GM12878 (cell line): ENCODE results near the gene IZUMO1. TPM values are rescaled to one million over a fixed set of nuclear protein-coding genes. Genes with fewer than 3 reads are reported as not detected.

ENCODE experiments used
- ATAC-seq: fragments of 200-7000 bp; cut with Tn5 transposase; 3 replicates; pipeline ENCODE4 v1.9.1; 2020; ENCODE audit warnings: mild to moderate bottlenecking, moderate library complexity
- BruUV-seq: library from RNA; stranded (reverse); fragments of 400-500 nt; replicated peaks from 2 replicates; lab custom pipeline; 2021; lab: Mats Ljungman, UMichigan
- CTCF ChIA-PET: fragments of 300-600 bp; sonication (Branson Sonifier 250); formaldehyde crosslinking; extraction: SDS; loops from one replicate; lab custom pipeline; 2021; ENCODE audit warnings: inconsistent platforms; lab: Yijun Ruan, JAX
- POLR2A ChIA-PET: fragments of 350-600 bp; formaldehyde crosslinking; extraction: SDS; loops from one replicate; lab custom pipeline; 2021; ENCODE audit warnings: inconsistent platforms; lab: Charles Lee
- RAD21 ChIA-PET: fragments of 300-600 bp; sonication (Branson Sonifier 250); formaldehyde crosslinking; loops from one replicate; lab custom pipeline; 2023; ENCODE audit warnings: antibody characterized with exemption; ENCODE audit not compliant: unreplicated experiment; lab: Charles Lee
- SMC1A ChIA-PET: fragments of 300-600 bp; sonication (Branson Sonifier 250); formaldehyde crosslinking; loops from one replicate; lab custom pipeline; 2023; ENCODE audit not compliant: unreplicated experiment, uncharacterized antibody; lab: Charles Lee
- DNase-seq: peaks from one replicate; pipeline ENCODE4 v3.0.0-alpha.2; 2011; ENCODE audit warnings: low read depth, low spot score
- FAIRE-seq: peaks from 3 replicates; lab custom pipeline; 2011; peaks lifted over from hg19 to GRCh38; lab: Jason Lieb, UNC
- H2AFZ ChIP-seq: 2 replicates; pipeline ENCODE4 v1.6.0; 2011; ENCODE audit warnings: low read depth, low read length, control low read depth; ENCODE audit not compliant: control insufficient read depth
- H3K27ac ChIP-seq: 2 replicates; pipeline ENCODE4 v1.5.1; 2011; ENCODE audit warnings: control low read depth; ENCODE audit not compliant: control insufficient read depth, insufficient read depth
- H3K27me3 ChIP-seq, 2 experiments: replicated peaks in 1 of 2; 2 replicates each; pipeline versions ENCODE4 v1.6.0 to v1.6.1; 2011; ENCODE audit warnings: low read length in 1 of 2; ENCODE audit not compliant: control insufficient read depth in 2 of 2, insufficient read depth in 2 of 2
- H3K36me3 ChIP-seq, 2 experiments: 2 replicates each; pipeline ENCODE4 v1.5.1; 2011; ENCODE audit warnings: low read length in 1 of 2; ENCODE audit not compliant: control insufficient read depth in 2 of 2, insufficient read depth in 2 of 2
- H3K4me1 ChIP-seq: 2 replicates; pipeline ENCODE4 v1.6.1; 2011; ENCODE audit warnings: mild to moderate bottlenecking, low read length, moderate library complexity, mixed read lengths; ENCODE audit not compliant: control insufficient read depth, insufficient read depth
- H3K4me2 ChIP-seq: 2 replicates; pipeline ENCODE4 v1.6.0; 2011; ENCODE audit warnings: control low read depth; ENCODE audit not compliant: control insufficient read depth, insufficient read depth
- H3K4me3 ChIP-seq: fragments of 200-600 bp; sonication (generic); 2 replicates; pipeline ENCODE4 v1.5.1; 2016
- H3K79me2 ChIP-seq: 2 replicates; pipeline ENCODE4 v1.6.0; 2011; ENCODE audit warnings: low read length; ENCODE audit not compliant: control insufficient read depth, insufficient read depth
- H3K9ac ChIP-seq: 2 replicates; pipeline ENCODE4 v1.8.0; 2011; ENCODE audit warnings: low read length, control low read depth, mixed read lengths; ENCODE audit not compliant: control insufficient read depth, insufficient read depth
- H3K9me3 ChIP-seq: replicated peaks from 3 replicates; pipeline ENCODE4 v1.5.1; 2011; ENCODE audit warnings: mild to moderate bottlenecking, low read length; ENCODE audit not compliant: control insufficient read depth, insufficient read depth
- H4K20me1 ChIP-seq: 2 replicates; pipeline ENCODE4 v1.6.0; 2011; ENCODE audit not compliant: control insufficient read depth, insufficient read depth
- CHD2 ChIP-seq: IDR thresholded peaks from 2 replicates; pipeline ENCODE4 v1.6.1; 2011; ENCODE audit warnings: low read depth, low read length, improper control_type of control experiment, borderline replicate concordance
- CREM ChIP-seq: IDR thresholded peaks from 2 replicates; pipeline ENCODE4 v1.6.1; 2014; ENCODE audit warnings: antibody characterized with exemption, low read depth
- ETV6 ChIP-seq, 2 experiments: fragments of 450-650 bp in 1 of 2; IDR thresholded peaks in 1 of 2; conservative IDR thresholded peaks in 1 of 2; 2 replicates each; pipeline ENCODE4 v1.6.1; 2014; ENCODE audit warnings: antibody characterized with exemption in 1 of 2, borderline replicate concordance in 1 of 2, low read depth in 1 of 2, mild to moderate bottlenecking in 1 of 2, moderate library complexity in 1 of 2
- EZH2 ChIP-seq: IDR thresholded peaks from 2 replicates; pipeline ENCODE4 v1.6.1; 2012; ENCODE audit warnings: low read depth, mild to moderate bottlenecking, control low read depth, inconsistent platforms, low read length, borderline replicate concordance; ENCODE audit not compliant: control insufficient read depth
- HCFC1 ChIP-seq: fragments of 150-350 bp; IDR thresholded peaks from 2 replicates; pipeline ENCODE4 v1.6.1; 2014; ENCODE audit warnings: low read length
- MTA2 ChIP-seq: fragments of 450-650 bp; IDR thresholded peaks from 2 replicates; pipeline ENCODE4 v1.6.1; 2016; ENCODE audit warnings: low read depth, mild to moderate bottlenecking, moderate library complexity
- NR2C2 ChIP-seq: IDR thresholded peaks from 2 replicates; pipeline ENCODE4 v1.6.1; 2011; ENCODE audit warnings: borderline replicate concordance, low read depth; ENCODE audit not compliant: control insufficient read depth, insufficient read length
- POLR2AphosphoS2 ChIP-seq: IDR thresholded peaks from 2 replicates; pipeline ENCODE4 v1.6.1; 2011; ENCODE audit warnings: low read depth, mild to moderate bottlenecking, low read length, improper control_type of control experiment, moderate library complexity
- RAD51 ChIP-seq: fragments of 450-650 bp; IDR thresholded peaks from 2 replicates; pipeline ENCODE4 v1.6.1; 2016; ENCODE audit warnings: moderate library complexity, mild to moderate bottlenecking, inconsistent platforms
- RB1 ChIP-seq: fragments of 450-650 bp; formaldehyde crosslinking; IDR thresholded peaks from 2 replicates; pipeline ENCODE4 v1.6.1; 2017; ENCODE audit warnings: mild to moderate bottlenecking, borderline replicate concordance
- RBBP5 ChIP-seq: fragments of 200-600 bp; sonication (generic); conservative IDR thresholded peaks from 2 replicates; pipeline ENCODE4 v1.6.1; 2016
- RUNX3 ChIP-seq: IDR thresholded peaks from 2 replicates; pipeline ENCODE4 v1.6.1; 2012; ENCODE audit warnings: low read length, inconsistent platforms
- SMARCA5 ChIP-seq: fragments of 450-650 bp; IDR thresholded peaks from 2 replicates; pipeline ENCODE4 v1.6.1; 2017; ENCODE audit warnings: mild to moderate bottlenecking
- TARDBP ChIP-seq: IDR thresholded peaks from 2 replicates; pipeline ENCODE4 v1.6.1; 2016; ENCODE audit warnings: borderline replicate concordance
- TCF12 ChIP-seq: IDR thresholded peaks from 2 replicates; pipeline ENCODE4 v1.6.1; 2011; ENCODE audit warnings: low read depth, mild to moderate bottlenecking, low read length
- ZZZ3 ChIP-seq: IDR thresholded peaks from 2 replicates; pipeline ENCODE4 v1.6.1; 2011; ENCODE audit warnings: low read depth; ENCODE audit not compliant: control insufficient read depth, insufficient read length
- WGBS: methylation state at CpG from one replicate; pipeline ENCODE4 v1.1.6; 2016; ENCODE audit warnings: low lambda C conversion rate; ENCODE audit not compliant: insufficient replicate concordance, insufficient coverage; ENCODE audit errors: missing lambda C conversion rate; 5-methylcytosine and 5-hydroxymethylcytosine counted together
- in situ Hi-C: fragments of 300-500 bp; cut with MboI; formaldehyde crosslinking; loops from 9 replicates; pipeline ENCODE4 v1.14.3; 2018; ENCODE audit warnings: mixed read lengths
- intact Hi-C: fragments of 100-400 bp; cut with micrococcal nuclease; formaldehyde crosslinking; loops from one replicate; pipeline ENCODE4 v1.14.2; 2022; ENCODE audit not compliant: unreplicated experiment
- polyA plus RNA-seq, 11 experiments: library from polyadenylated mRNA; depleted of rRNA in 4 of 11; unstranded in 6 of 11; stranded (reverse) in 5 of 11; fragments of >200 nt; fragmentation: Nextera tagmentation in 4 of 11; fragmentation: Illumina TruSeq in 1 of 11; extraction: Ambion mirVana in 4 of 11; extraction: Trizol in 1 of 11; gene quantifications; 1 replicate in 1 of 11; 2 replicates in 10 of 11; pipeline versions ENCODE4 v1.2.1 to v1.2.3, GENCODE V29; 2011 to 2016; ENCODE audit warnings: inconsistent platforms in 2 of 11, missing spikeins in 2 of 11, low read depth in 1 of 11
- total RNA-seq, 4 experiments: library from RNA; depleted of rRNA in 3 of 4; stranded (reverse); fragments of >200 nt in 3 of 4; fragmentation: Illumina TruSeq in 1 of 4; extraction: Trizol in 1 of 4; gene quantifications; 2 replicates each; pipeline versions ENCODE4 v1.2.1 to v1.2.3, GENCODE V29; 2013 to 2021
- TF ChIP-seq, protein P1 (sequence below): fragments of 450-650 bp; IDR thresholded peaks from 2 replicates; pipeline ENCODE4 v1.6.1; 2017; ENCODE audit warnings: mild to moderate bottlenecking, low read depth, inconsistent platforms; ENCODE audit not compliant: poor library complexity, severe bottlenecking

Gene IZUMO1
- total and polyA plus RNA-seq, 10 of the 15 experiments (the other 5 are each of a cell fraction or from before 2014, with no cell fraction given) = not detected

DNA sequence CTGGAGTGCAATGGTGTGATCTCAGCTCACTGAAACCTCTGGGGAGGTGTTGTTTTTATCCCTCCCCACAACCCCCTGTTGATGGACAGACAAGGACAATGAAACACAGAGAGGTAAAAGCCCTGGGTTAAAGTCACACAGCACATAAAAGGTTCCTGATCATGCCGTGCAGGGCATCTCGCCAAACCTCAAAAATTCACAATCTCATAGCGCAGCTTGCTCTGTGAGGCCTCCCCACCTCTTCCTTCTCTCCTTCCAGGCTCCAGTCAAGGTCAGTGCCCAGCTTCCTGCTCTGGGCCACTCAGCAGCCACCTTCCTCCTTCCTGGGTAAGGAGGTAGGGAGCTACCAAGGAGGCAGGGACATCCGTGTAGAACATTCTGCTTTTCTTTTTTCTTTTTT is 48.7 kb downstream of the IZUMO1 start:
- peaks cover 0 to 2% of the 10 kb centered on the region in 2 experiments; a peak in 3 of 4 replicates for H3K27me3 ChIP-seq
- no peaks in the 10 kb centered on the region for H3K36me3 ChIP-seq
- ChIA-PET RAD21 (no interaction called here), SMC1A (no interaction called here), POLR2A (no interaction called here), CTCF (interaction anchor here (0.7 to 0.8 kb wide), 2 partner anchors 14 to 268 kb away, joined by 3 to 4 read pairs; no protein-coding TSS in a partner anchor)
- H3K4me2 ChIP-seq = no peak overlapping the region
- DNase-seq (no peak), FAIRE-seq (no peak), ATAC-seq (no peak)
- no peak overlapping the region for H3K27ac ChIP-seq
- no TSS peak for BruUV-seq
- WGBS = 61% methylated on average over 4 of the region's 4 CpGs
- no peak overlapping the region for H3K9ac ChIP-seq
- intact Hi-C loops = no loop called here
- no peak overlapping the region for H3K4me3 ChIP-seq
- no peak overlapping the region for H2AFZ ChIP-seq
- no peaks in the 10 kb centered on the region for H3K9me3 ChIP-seq
- in situ Hi-C loops = no loop called here
- no peaks in the 10 kb centered on the region for H3K79me2 ChIP-seq
- TF ChIP-seq TCF12 (no peak), ZZZ3 (no peak), TARDBP (no peak), CHD2 (no peak), EZH2 (no peak), RAD51 (no peak)
- no peaks in the 10 kb centered on the region for H4K20me1 ChIP-seq
- H3K4me1 ChIP-seq = no peaks in the 10 kb centered on the region; the same call in 1 of the 2 replicates

DNA sequence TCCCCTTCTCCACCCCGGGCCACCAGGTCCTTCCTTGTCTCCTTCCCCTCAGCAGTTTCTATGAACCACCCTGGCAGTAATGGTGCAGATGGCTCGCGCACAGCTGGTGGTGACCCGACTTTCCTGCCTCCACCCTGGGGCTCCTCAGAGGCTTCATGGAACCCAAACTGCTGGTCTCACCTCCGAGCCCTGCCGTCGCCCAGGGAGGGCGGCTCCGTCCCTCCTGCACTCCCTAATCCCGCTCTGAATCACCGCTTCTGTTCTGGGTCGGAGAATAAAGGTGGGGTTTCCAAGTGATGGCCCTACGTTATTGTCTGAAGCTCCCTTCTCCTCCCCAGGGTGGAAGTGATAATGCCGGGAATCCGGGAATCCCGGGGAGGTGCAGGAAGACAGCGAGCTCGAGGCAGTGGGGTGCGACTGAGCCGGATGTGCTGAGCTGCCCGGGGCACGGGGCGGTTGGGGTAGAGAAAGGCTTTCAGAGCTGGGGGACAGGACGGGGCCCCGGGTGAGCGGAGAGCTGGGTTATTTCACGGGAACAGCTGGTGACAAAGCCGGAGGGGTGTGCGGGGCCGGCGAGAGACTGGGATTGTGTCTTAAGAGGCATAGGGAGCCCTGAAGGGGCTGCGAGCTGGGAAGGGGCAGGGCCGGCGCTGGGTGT is 50.2 kb downstream of the IZUMO1 start:
- ATAC-seq (no peak), DNase-seq (no peak), FAIRE-seq (no peak)
- ChIA-PET CTCF (interaction anchor here (1.1 to 1.2 kb wide), 2 partner anchors 9 to 146 kb away, joined by 3 to 4 read pairs; no protein-coding TSS in a partner anchor), SMC1A (no interaction called here), POLR2A (no interaction called here), RAD21 (interaction anchor here (1.3 kb wide), 1 partner anchor 146 kb away, joined by 3 read pairs; no protein-coding TSS in a partner anchor)
- no peak overlapping the region for H3K4me2 ChIP-seq
- no peaks in the 10 kb centered on the region for H4K20me1 ChIP-seq
- H3K27ac ChIP-seq = no peak overlapping the region
- no peak overlapping the region for H3K9ac ChIP-seq
- H3K9me3 ChIP-seq = no peaks in the 10 kb centered on the region
- H3K27me3 ChIP-seq = peaks cover 0 to 2% of the 10 kb centered on the region in 2 experiments; a peak in 3 of 4 replicates
- intact Hi-C loops (no loop called here), in situ Hi-C loops (no loop called here)
- 16% methylated on average over 34 of the region's 34 CpGs for WGBS
- no peaks in the 10 kb centered on the region; the same call in 1 of the 2 replicates for H3K4me1 ChIP-seq
- H3K36me3 ChIP-seq = no peaks in the 10 kb centered on the region
- H3K79me2 ChIP-seq = no peaks in the 10 kb centered on the region
- H2AFZ ChIP-seq = no peak overlapping the region
- H3K4me3 ChIP-seq = no peak overlapping the region
- no TSS peak for BruUV-seq
- TF ChIP-seq, protein P1, sequence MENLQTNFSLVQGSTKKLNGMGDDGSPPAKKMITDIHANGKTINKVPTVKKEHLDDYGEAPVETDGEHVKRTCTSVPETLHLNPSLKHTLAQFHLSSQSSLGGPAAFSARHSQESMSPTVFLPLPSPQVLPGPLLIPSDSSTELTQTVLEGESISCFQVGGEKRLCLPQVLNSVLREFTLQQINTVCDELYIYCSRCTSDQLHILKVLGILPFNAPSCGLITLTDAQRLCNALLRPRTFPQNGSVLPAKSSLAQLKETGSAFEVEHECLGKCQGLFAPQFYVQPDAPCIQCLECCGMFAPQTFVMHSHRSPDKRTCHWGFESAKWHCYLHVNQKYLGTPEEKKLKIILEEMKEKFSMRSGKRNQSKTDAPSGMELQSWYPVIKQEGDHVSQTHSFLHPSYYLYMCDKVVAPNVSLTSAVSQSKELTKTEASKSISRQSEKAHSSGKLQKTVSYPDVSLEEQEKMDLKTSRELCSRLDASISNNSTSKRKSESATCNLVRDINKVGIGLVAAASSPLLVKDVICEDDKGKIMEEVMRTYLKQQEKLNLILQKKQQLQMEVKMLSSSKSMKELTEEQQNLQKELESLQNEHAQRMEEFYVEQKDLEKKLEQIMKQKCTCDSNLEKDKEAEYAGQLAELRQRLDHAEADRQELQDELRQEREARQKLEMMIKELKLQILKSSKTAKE = no peak
- TF ChIP-seq SMARCA5 = no peak
- no peak for TF ChIP-seq ETV6 (conservative IDR thresholded peaks at IDR 0.05 in 1 of 2, IDR thresholded peaks at IDR 0.05 in 1 of 2; ENCODE audit: borderline replicate concordance in 1 of 2, low read depth in 1 of 2)
- no peak for TF ChIP-seq RUNX3
- TF ChIP-seq POLR2AphosphoS2 = no peak
- no peak for TF ChIP-seq CREM
- TF ChIP-seq HCFC1 = no peak
- TF ChIP-seq MTA2 = no peak
- TF ChIP-seq RB1 = no peak
- TF ChIP-seq NR2C2 = no peak
- no peak for TF ChIP-seq RBBP5
